Renal pelvis (tissue), 4 donors: ENCODE measurements around the gene ALK. TPM values are rescaled to one million over a fixed set of nuclear protein-coding genes. Genes with fewer than 3 reads are reported as not detected.

ENCODE experiments used
- DNase-seq: peaks from one replicate; pipeline ENCODE4 v3.0.0-alpha.2; 2013
- polyA plus RNA-seq, 3 donors: library from polyadenylated mRNA; unstranded; fragments of 120-200 nt; gene quantifications; one replicate each; pipeline ENCODE4 v1.2.1, GENCODE V29; 2013; ENCODE audit not compliant: insufficient read length in 3 of 3

The ALK gene
- polyA plus RNA-seq, 3 donors = 0.22 to 0.55 (median 0.36) TPM

DNA sequence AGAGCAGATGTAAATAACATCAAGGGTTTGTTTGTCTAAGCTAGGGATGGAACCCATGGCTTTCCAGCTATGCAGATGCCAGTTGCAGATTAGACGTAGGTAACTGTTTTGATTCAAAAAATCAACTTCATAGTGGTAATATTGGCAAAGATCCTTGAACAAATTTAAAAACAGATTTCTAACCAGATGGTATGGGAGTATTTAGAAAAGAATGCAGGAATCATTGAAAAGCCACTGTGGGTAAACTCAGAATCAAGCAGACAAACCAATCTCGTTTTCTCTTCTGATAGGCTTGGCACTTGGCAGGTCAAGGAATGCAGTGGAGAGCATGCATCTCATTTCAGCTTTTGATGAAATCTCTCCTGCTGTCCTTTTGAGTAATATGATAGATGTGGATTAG, 428.7 kb downstream of the ALK start:
- DNase-seq = no peak

DNA sequence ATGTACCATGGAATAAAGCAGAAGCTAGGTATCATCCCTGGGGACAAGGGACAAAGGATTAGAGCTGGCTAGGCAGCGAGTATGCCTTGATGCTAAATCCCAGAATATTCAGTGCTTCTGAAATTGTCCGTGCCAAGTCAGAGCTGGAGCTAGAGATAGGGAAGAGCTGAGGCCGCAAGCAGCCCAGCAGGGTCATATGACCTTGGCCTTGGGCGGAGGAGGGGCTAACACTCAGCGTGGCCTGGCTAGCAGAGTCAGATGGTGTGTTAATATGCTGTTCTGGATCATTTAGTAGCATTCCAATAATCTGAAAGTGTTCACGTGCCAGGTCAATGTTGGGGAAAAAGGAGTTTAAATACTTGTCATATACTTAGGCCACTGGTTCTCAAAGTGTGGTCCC, 431.3 kb downstream of the ALK start:
- no peak for DNase-seq

DNA sequence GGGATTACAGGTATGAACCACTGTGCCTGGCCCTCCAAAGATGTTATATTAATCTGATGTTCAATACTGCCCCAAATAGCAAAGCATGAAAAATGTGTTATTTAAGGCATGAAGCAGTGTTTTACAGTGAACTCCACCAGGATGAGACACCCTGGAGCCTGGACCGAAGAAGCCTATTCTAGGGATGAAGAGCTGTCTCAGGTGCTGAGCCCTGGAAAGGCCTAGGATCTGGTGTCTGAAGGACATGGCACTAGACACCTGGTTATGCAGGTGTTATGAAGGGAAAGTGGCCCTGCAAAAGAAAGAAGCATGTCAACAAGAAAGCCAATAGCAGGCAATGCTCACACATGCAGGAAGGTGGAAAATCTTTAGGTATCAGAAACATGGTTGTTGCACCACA, 431.8 kb downstream of the ALK start:
- DNase-seq = no peak

DNA sequence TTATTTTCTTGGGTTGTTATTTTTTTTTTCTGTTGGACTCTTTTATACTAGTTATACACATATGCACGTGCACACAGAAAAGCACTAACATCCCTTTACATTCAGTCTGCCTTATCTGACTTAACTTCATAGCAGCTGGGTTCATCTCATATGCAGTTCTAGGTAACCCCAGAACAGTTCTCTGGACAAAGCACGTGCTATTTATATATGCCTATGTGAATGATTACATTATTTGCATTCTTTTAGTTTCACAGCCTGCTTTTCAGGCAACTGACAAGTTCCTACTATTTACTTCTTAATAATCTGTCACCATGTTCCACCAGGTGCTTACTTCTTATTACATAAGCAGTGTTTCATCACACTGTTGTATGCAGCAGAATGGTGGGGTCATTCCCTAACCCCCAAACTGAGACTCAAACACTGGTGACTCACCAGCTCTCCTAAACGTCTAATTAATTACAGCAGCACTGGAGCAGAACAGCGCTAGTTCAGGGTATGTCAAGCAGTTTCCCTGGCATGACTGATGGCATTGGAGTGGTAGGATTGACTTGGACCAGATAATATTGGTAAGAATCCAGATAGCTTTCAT, 433.3 kb downstream of the ALK start:
- no peak for DNase-seq

DNA sequence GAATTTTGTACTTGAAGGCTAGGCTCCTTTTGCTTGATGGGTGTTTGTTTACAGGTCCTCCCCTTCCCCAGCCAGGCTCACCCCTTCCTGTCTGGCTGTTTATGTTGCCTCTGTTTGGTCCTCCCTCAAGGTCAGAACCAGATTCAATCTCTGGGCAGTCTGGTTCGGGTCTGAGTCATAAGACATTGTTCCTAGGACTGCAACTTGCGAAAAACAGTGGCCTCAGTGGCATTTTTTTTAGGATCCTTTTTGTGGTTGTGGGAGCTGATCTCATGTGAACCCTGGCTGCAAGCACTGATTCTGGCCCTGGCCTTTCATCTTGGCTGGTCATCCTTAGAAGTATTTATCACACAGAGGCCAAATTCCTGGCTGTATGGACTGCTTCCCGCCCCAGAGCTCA, 435.8 kb downstream of the ALK start:
- no peak for DNase-seq

DNA sequence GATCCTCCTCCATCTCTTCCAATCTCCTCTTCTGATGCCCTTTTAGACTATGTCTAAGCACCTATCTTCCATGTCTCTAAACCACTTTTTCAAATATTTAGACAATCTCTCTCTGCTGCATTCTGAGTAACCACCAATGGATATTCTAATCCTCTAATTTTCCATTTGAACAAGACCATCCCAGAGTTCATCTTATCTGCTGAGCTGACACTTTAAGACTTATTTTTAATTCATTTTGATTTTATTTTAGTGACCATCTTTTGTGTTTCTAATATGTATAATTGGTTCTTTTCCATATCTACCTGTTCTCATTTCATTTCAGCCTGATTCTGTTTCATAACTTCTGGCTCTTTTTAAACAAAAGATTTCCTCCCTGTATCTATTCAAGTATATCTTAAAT, 436.3 kb downstream of the ALK start:
- no peak for DNase-seq

DNA sequence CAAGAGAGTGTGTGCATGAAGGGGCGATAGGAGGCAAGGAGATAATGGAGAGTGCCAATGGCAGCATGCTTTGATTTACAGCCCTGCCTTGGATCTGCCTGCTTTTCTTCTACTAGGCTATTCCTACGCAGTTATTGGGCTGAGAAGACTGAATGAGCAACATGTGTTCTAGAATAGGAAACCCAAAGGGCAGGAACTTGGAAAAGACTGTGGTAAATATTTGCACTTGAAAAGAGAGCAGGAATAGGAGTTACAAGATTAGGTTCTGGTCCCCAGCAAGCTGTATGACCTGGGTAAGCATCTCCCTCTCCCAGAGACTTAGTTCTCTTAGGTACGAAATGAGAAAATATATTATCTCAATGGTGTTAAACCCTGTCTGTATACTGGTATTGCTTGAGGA, 438.5 kb downstream of the ALK start:
- no peak for DNase-seq

DNA sequence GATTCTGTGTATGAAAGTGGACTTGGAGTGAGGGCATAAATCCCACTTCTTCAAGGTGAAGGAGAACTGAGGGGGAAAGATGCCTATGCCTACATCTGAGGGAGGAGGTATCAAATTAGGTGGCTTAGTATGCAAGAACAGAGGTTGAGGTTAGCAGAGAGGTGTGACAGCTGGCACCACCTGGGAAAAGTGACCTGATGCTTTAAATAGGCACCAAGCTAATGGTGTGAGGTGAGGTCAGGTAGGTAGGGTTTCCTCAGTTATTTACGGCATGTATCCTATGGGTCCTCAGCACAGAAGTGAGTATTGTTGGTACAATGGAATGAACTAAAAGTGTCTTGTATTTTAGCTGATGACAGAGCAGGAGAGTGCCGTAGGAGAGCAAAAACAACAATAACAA, 439.0 kb downstream of the ALK start:
- no peak for DNase-seq

DNA sequence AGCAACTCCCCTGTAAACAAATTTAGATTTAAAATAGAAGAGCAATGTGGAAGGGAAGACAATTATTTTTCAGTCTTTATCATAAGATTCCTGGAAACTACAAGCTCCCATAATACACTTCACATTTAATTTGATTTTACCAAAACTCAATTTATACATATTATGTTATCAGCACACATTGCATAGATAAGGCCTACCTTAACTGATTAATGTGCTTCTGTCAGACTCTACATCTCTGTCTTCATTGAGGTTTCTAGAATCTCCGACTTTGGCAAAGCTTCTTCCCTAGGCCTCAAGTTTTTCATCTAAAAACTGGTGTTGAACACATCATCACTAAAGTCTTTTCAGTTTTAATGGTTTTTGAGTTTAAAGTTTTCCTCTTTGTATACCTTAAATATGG, 440.1 kb downstream of the ALK start:
- DNase-seq = no peak

DNA sequence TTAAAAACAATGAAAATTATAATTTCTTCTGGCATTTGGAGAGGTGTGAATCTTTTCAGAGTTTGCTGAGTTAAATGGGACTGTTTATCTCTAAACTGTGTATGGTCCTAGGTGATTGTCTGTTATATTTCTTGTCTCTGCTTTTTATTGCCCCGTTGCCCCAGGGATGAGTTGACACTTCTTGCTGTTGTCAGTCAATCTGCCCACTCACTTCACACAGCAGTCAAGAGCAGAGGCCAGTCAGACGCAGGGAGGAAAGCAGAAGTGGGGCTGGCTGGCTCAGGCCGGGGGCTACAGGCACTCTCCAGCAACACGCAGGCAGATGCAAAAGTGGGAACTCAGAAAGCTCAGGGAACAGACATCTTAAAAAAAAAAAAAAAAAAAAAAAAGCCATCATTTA, 441.0 kb downstream of the ALK start:
- DNase-seq = no peak

DNA sequence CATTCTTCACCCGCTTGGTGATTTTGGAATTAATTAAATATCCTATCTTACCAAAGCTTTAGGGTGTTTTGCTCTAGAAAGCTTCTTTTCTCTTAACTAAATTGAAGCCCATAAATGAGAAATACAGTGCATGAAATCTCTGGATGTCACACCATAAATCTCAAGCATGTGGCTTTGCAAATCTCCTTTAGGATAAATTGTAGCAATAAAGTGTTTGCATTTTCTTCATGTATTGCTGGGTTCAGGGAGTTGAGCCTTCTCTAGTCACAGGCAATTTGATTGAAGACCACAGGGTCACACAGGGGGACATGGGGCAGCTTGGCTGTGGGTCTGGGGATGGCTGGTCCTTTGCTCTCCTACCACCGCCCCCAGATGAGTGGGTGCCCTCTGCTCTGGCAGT, 442.0 kb downstream of the ALK start:
- peak; percentile 33 for DNase-seq

DNA sequence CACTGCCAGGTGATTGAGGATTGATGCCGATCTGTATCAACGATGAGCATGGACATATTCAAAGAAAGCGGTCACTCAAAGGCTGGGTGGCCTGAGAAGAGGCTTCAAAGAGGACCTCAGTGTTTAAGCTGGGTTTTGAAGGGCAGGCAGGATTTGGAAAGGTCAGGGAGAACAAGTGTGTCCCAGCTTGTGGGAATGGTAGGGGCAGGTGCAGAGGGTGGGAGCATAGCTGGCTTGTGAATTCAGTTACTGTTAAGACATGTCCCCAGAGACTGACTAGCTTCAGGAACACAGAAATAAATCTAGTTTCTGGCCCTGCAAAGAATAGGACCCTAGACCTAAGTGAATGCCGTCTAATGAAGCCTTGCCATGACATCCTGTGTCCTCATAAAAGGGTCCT, 442.7 kb downstream of the ALK start:
- DNase-seq = no peak

DNA sequence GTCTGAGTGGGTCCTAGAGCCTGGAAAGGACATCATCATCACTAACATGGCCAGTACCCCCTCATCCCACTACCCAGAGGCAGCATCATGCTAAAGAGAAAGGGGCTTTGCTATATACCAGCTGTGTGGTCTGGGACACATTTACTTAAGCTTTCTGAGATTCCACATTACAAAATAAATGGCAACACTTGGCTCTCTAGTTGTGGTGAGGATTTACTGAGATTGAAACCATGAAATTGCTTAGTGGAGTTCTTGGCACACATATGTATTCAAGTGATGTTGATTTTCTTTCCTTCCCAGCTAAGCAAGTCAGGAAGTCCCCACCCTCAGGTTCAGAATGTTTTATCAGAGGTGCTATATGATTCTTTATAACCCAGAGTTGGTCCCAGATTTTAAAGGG, 444.2 kb downstream of the ALK start:
- DNase-seq = no peak

DNA sequence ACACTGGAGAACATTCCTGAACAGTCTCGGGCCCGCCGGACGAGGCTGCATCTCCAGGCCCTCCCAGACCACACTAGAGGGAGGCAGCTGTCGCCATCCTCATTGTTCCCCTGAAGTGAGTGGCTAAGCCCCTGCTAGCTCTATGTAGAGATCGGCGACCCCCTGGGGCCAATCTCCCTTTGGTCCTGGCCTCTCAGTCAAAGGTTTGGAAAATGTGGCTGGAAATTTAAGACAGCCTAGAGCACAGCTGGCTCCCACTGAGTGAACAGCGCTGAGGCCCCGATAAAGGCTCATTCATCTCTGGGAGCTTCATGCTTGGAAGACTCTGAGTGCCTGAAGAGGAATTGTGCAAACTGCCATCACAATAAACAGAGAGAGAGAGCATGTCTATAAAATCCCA, 445.9 kb downstream of the ALK start:
- DNase-seq = peak; percentile 34

DNA sequence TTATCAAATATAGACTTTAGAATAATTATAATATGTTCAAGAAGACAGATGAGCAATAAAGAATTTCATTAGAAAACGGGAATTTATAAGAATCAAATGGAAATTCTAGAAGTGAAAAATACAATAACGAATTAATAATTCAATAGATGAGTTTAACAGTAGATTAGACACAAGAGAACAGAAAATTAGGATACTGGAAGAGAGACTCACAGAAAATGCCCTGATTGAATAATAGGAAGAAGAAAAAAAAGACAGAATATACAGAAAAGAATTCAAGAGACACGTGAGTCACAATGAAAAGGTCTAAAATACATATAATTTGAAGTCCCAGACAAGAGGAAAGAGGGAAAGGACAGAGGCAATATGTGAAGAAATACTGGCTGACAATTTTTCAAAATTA, 451.4 kb downstream of the ALK start:
- DNase-seq = no peak

DNA sequence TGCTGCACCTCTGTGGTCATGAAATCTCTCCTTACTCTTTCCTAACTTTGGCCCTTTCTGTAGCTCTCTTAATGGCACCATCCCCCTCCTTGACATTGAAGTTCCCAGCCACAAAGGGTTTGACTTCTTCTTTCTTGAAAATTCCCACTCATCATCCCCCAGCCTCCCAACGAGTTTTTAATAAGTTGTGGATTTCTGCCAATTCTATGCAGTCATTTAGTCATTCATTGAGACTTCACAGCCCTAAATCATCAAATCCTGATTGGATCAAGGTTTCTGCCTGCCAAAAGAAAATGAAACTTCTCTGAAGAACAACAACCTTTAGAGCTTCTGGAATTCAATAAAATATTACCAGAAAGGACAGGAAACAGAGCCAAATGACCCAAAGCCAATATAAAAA, 451.9 kb downstream of the ALK start:
- DNase-seq = no peak

DNA sequence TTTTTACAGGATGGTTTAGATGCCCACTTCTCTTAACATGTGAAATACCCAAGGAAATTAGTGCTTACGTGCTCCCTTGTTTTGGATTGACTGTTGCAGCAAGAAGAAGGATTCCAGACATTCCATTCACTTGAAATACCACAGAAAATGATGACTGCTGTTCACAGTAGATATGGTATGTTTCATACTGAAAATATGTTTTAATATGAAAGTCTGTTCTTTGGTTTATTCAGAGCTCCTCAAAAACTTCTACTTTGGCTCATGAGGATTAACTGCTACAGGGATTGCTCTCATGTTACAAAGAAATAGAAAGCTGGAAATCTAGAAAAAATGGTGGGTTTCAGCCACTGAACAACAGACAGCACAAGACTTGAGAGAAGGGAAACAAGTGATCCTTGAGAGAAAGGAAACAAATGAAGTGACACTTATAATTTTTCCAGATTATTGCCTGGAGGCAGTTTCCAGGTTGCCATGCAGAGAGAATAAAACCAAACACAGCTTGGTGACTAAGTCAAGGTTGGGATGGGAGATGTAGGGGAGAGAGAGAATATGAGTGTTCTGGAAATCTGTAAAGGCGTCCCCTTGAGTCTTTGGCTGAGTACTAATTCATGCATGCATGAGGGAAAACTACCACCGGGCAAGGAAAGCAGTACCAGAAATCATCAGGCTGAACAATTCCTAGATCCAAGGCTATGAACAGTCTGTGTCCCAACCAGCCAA, 458.0 kb downstream of the ALK start:
- DNase-seq = no peak

DNA sequence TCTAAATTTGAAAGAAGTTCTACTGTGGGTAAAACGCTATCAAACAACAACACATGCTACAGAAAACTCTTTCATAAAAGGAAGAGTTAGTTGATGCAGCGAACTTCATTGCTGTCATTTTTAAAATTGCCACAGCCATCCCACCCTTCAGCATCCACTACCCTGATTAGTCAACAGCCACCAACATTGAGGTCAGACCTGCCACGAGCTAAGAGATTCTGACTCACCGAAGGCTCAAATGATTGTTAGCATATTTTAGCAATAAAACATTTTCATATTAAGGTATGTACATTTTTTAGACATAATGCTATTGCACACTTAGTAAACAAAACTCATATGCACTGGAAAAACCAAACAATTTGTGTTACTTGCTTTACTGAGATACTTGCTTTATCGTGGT, 459.1 kb downstream of the ALK start:
- no peak for DNase-seq

DNA sequence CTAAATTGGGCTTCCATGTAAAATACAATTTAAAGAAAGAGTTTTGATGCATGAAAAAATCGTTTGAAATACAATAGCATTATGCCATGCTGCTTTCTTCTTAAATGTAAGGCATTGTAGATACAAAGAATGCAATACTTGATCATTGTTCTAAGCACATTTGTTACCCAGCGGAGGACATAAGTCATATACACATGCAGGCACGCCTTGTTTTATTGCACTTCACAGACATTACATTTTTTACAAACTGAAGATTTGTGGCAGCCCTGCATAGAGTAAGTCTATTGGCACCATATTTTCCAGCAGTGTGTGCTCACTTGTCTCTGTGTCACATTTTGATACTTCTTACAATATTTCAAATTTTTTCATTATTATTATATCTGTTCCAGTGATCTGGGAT, 461.2 kb downstream of the ALK start:
- DNase-seq = no peak

DNA sequence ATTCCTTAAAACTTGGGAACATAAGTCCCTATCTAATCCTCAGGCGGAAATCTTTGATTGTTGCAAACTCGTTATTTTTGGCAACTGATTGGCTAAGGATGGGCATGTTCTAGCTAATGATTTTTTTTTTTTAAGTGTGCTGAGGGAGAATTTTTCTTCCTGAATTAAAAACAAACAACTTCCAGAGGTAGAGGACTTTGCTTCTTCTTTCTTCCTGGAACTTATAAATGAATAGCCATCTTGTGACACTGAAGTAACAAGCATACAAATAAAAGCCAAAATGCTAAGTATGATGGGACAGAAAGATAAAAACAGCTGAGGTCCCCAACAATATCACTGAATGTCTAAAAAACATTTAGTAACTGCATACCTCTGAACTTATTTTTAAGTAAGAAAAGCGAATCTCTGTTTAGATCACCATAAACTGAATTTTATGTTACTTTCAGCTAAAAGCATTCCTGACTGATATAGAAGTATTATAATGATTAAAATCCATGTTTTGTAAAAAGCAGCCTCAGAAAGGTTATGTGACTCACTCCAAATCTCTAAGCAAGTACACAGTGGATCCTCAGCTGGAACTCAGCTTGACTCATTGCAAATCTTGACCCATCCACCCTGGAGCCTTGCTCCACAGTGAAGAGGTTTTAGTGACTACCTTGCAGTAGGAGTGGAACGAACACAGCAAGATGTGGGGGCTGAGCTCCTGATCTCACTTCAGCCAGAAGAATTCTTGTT, 461.8 kb downstream of the ALK start:
- no peak for DNase-seq

DNA sequence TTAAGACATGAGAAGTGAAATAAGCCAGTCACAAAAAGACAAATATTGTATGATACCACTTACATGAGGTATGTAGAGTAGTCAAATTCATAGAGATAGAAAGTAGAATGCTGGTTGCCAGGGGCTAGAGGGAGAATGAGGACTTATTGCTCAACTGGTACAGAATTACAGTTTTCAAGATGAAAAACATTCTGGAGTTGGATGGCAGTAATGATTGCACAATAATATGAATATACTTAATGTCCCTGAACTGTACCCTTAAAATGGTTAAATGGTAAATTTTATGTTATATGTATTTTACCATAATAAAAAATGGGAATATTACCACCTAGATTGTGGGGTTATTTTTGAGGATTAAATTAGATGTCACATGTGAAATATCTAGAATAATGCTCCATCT, 465.0 kb downstream of the ALK start:
- DNase-seq = no peak

DNA sequence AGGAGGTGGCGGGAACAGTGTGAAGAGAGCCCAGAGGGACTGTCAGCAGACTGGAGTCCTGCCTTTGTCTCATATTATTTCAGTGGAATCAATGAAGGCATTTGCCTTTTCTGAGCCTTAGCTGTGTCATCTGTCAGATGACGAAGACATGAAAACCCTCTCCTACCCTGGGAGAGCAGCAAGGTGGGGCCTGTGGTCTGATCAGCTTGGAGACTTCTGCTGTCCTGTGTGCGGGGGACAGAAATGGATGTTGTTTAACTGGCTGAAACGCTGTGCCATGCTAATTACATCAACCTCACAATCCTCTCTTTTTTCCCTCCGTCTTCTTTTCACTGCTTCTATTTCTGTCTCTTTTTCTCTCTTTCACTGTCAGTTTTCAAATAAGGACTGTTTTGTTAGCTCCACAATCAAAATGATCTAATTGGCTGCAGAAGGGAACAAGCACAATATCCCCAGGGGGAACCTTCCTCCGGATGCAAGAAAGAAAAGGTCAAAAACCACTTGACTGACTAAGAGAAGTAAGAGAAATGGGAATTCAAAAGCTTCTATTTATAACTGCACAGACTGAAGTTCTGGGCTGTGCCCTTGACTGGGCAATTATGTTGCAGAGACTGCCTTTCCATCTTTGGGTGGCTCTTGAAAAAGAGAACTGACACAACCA, 466.1 kb downstream of the ALK start:
- DNase-seq = no peak

DNA sequence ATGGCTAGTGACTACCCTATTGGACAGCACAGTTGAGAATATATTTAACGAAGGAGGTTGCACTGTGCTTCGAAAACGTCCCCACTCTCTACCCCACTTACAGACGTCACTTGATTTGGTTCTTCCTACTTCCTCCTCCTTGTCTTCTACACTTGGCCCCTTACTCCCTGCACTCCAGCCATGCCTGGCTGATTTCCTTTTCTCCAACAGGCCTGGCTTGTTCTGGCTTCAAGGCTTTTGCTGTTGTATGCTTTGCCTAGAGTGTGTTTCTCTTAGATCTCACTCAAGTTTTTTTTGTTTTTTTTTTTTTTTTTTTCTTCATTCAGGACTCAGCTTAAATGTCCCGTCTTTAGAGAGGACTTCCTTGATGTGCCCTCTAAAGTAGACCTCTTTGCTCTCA, 469.4 kb downstream of the ALK start:
- no peak for DNase-seq
